Head of caudate nucleus (tissue), 42 donors: Measurements from ENCODE around the gene THEMIS.

Source experiments
- DNase-seq, 42 donors: peaks; one replicate each; pipeline versions ENCODE4 v3.0.0 to v3.0.0-alpha.2; 2020 to 2021; ENCODE audit warnings: mixed read lengths in 7 of 42
- intact Hi-C: fragments of 100-400 bp; cut with DNase I; formaldehyde crosslinking; loops from one replicate; pipeline ENCODE4 v1.15.0; 2022

The THEMIS gene

GRCh38 chr6:127686084-127686483 lies 214.8 kb downstream of the THEMIS start:
- DNase-seq, result no peak
- intact Hi-C loops, result no loop called here

- no peak for DNase-seq
- intact Hi-C loops, result no loop called here
These were observed 216.4 kb downstream of the THEMIS start for GRCh38 chr6:127684501-127684900.
